ENCODE data around the gene ATOX1. TPM values are rescaled to one million over a fixed set of nuclear protein-coding genes. Genes with fewer than 3 reads are reported as not detected.

Gene ATOX1
- total RNA-seq, 1 experiment from 2014 or later: 65.6 TPM

DNA sequence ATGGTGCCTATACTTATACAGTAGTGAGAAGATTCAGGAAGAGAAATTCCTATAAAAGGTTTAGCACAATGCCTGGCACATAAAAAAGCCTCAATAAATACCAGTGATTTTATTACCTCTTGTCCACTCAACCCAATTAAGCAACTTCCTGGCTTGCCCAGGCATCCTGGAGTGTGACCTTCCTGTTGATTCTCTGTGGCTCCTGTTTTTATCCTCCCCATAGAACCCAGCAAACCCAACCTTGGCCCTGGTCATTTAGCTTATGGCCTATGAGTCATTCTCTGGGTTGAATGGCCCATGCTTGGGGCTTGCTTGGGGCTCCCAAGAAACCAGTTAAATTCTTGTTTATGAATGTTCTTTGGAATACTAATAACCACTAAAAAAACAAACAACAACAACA lies 50.3 kb downstream of the ATOX1 start:
- BruUV-seq (replicated peaks): no TSS peak
- intact Hi-C loops (cut with micrococcal nuclease; ENCODE audit: unreplicated experiment): no loop called here
- Histone ChIP-seq H3K27ac (ENCODE audit: low read depth, low read length, poor library complexity, severe bottlenecking) (no peak overlapping the region), H3K36me3 (ENCODE audit: insufficient read depth, low read length, poor library complexity, severe bottlenecking) (no peaks in the 10 kb centered on the region), H3K4me1 (ENCODE audit: insufficient read depth, low read length, poor library complexity, severe bottlenecking) (peaks cover 8% of the 10 kb centered on the region), H3K9me3 (ENCODE audit: low read depth, low read length, poor library complexity, severe bottlenecking) (no peaks in the 10 kb centered on the region), H3K27me3 (replicated peaks; ENCODE audit: insufficient read depth, low read depth, low read length, poor library complexity) (no peaks in the 10 kb centered on the region), H3K4me3 (ENCODE audit: low read depth, low read length, poor library complexity, severe bottlenecking) (no peak overlapping the region)
- peak; percentile 34 for DNase-seq (ENCODE audit: low spot score)
- POLR2A ChIA-PET (ENCODE audit: low non-redundant PET): no interaction called here
- TF ChIP-seq, protein P1, sequence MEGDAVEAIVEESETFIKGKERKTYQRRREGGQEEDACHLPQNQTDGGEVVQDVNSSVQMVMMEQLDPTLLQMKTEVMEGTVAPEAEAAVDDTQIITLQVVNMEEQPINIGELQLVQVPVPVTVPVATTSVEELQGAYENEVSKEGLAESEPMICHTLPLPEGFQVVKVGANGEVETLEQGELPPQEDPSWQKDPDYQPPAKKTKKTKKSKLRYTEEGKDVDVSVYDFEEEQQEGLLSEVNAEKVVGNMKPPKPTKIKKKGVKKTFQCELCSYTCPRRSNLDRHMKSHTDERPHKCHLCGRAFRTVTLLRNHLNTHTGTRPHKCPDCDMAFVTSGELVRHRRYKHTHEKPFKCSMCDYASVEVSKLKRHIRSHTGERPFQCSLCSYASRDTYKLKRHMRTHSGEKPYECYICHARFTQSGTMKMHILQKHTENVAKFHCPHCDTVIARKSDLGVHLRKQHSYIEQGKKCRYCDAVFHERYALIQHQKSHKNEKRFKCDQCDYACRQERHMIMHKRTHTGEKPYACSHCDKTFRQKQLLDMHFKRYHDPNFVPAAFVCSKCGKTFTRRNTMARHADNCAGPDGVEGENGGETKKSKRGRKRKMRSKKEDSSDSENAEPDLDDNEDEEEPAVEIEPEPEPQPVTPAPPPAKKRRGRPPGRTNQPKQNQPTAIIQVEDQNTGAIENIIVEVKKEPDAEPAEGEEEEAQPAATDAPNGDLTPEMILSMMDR (conservative IDR thresholded peaks at IDR 0.05; ENCODE audit: low read depth, low read length): no peak
- TF ChIP-seq EZH2 (IDR thresholded peaks at IDR 0.05; ENCODE audit: borderline replicate concordance, low read depth, low read length, poor library complexity, severe bottlenecking): no peak
- CTCF ChIA-PET: no interaction called here

DNA sequence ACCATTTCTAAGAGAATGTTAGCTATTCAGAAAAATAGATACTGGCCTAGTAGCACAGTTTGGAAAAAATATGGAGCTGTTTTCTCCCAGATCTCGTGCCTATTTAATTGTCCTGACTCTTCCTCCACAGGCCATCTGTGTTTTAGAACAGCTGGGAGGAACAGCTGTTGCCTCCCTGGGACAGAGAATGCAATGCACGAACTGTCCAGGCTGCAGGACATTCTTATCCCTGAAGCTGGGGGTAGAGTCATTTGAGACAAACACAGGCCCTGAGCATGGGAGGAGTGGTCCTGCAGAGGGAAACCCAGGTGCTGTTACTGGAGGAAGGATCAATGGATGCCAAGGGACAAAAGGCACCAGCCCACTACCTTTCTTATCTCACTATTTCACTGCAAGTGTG lies 50.9 kb downstream of the ATOX1 start:
- H3K27me3 ChIP-seq (replicated peaks; ENCODE audit: insufficient read depth, low read depth, low read length, poor library complexity): no peaks in the 10 kb centered on the region
- no peak for TF ChIP-seq EZH2 (IDR thresholded peaks at IDR 0.05; ENCODE audit: borderline replicate concordance, low read depth, low read length, poor library complexity, severe bottlenecking)
- TF ChIP-seq, protein P1 (conservative IDR thresholded peaks at IDR 0.05; ENCODE audit: low read depth, low read length): no peak
- no peak for DNase-seq (ENCODE audit: low spot score)
- BruUV-seq (replicated peaks): no TSS peak
- CTCF ChIA-PET: no interaction called here
- no peaks in the 10 kb centered on the region for H3K36me3 ChIP-seq (ENCODE audit: insufficient read depth, low read length, poor library complexity, severe bottlenecking)
- POLR2A ChIA-PET (ENCODE audit: low non-redundant PET): no interaction called here
- no peak overlapping the region for H3K4me3 ChIP-seq (ENCODE audit: low read depth, low read length, poor library complexity, severe bottlenecking)
- peaks cover 8% of the 10 kb centered on the region for H3K4me1 ChIP-seq (ENCODE audit: insufficient read depth, low read length, poor library complexity, severe bottlenecking)
- H3K9me3 ChIP-seq (ENCODE audit: low read depth, low read length, poor library complexity, severe bottlenecking): no peaks in the 10 kb centered on the region
- intact Hi-C loops (cut with micrococcal nuclease; ENCODE audit: unreplicated experiment): no loop called here
- no peak overlapping the region for H3K27ac ChIP-seq (ENCODE audit: low read depth, low read length, poor library complexity, severe bottlenecking)

DNA sequence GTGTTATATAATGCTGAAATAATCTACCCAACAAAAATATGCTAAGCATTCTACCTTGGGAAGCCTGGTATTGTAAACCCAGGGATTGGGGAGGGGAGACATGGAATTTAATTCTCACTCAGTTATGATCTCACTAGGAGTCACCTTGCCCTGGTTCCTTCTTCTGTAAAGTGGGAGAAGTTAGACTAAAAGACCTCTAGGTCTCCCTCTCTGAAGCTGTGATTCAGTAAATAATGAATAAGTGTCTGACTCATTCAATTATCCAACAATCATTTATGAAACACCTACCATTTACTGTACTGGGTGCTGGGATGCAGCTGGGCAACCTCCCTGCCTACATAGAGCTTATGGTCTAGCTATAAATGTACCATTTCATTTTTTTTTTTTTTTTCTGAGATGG lies 51.5 kb downstream of the ATOX1 start:
- POLR2A ChIA-PET (ENCODE audit: low non-redundant PET): no interaction called here
- intact Hi-C loops (cut with micrococcal nuclease; ENCODE audit: unreplicated experiment): no loop called here

More for the DNA sequence above, 51.5 kb downstream of the ATOX1 start:
- DNase-seq (ENCODE audit: low spot score): no peak
- no TSS peak for BruUV-seq (replicated peaks)
- no peak for TF ChIP-seq EZH2 (IDR thresholded peaks at IDR 0.05; ENCODE audit: borderline replicate concordance, low read depth, low read length, poor library complexity, severe bottlenecking)
- TF ChIP-seq, protein P1 (conservative IDR thresholded peaks at IDR 0.05; ENCODE audit: low read depth, low read length): no peak
- Histone ChIP-seq H3K9me3 (ENCODE audit: low read depth, low read length, poor library complexity, severe bottlenecking) (no peaks in the 10 kb centered on the region), H3K4me3 (ENCODE audit: low read depth, low read length, poor library complexity, severe bottlenecking) (no peak overlapping the region), H3K36me3 (ENCODE audit: insufficient read depth, low read length, poor library complexity, severe bottlenecking) (no peaks in the 10 kb centered on the region), H3K27me3 (replicated peaks; ENCODE audit: insufficient read depth, low read depth, low read length, poor library complexity) (no peaks in the 10 kb centered on the region), H3K27ac (ENCODE audit: low read depth, low read length, poor library complexity, severe bottlenecking) (no peak overlapping the region), H3K4me1 (ENCODE audit: insufficient read depth, low read length, poor library complexity, severe bottlenecking) (peaks cover 8% of the 10 kb centered on the region)
- CTCF ChIA-PET: interaction anchor here (0.6 kb wide), 1 partner anchor 259 kb away, joined by 3 read pairs; the partner anchor contains the start of gene SLC36A1
